Esophagus muscularis mucosa (tissue), 4 donors: ENCODE measurements around the gene AFAP1. TPM values are rescaled to one million over a fixed set of nuclear protein-coding genes. Genes with fewer than 3 reads are reported as not detected.

Experiments
- DNase-seq: peaks from one replicate; pipeline ENCODE4 v3.0.0-alpha.2; 2017; ENCODE audit errors: extremely low spot score
- H3K27ac ChIP-seq, 4 donors: fragments of 200-600 bp; sonication (generic); replicated peaks in 1 of 4; 1 replicate in 3 of 4; 2 replicates in 1 of 4; pipeline ENCODE4 v1.5.1; 2016 to 2019; ENCODE audit warnings: mild to moderate bottlenecking in 1 of 4
- H3K27me3 ChIP-seq, 4 donors: fragments of 200-600 bp; sonication (generic); one replicate each; pipeline versions ENCODE4 v1.5.1 to v1.6.0; 2016 to 2019
- H3K36me3 ChIP-seq, 4 donors: fragments of 200-600 bp; sonication (generic); one replicate each; pipeline ENCODE4 v1.5.1; 2016 to 2019
- H3K4me1 ChIP-seq, 4 donors: fragments of 200-600 bp; sonication (generic); one replicate each; pipeline ENCODE4 v1.5.1; 2016 to 2019
- H3K4me3 ChIP-seq, 4 donors: fragments of 200-600 bp; sonication (generic); 1 replicate in 2 of 4; 2 replicates in 2 of 4; pipeline ENCODE4 v1.5.1; 2016 to 2019; ENCODE audit warnings: mild to moderate bottlenecking in 4 of 4, moderate library complexity in 1 of 4
- H3K9me3 ChIP-seq, 4 donors: fragments of 200-600 bp; sonication (generic); 1 replicate in 3 of 4; 2 replicates in 1 of 4; pipeline ENCODE4 v1.5.1; 2016 to 2019
- CTCF ChIP-seq, 3 experiments: fragments of 200-600 bp in 2 of 3; fragments of 450-650 bp in 1 of 3; sonication (generic) in 2 of 3; IDR thresholded peaks; one replicate each; pipeline ENCODE4 v1.5.1; 2017 to 2019; ENCODE audit warnings: antibody characterized with exemption in 3 of 3, mild to moderate bottlenecking in 2 of 3, moderate library complexity in 1 of 3
- EP300 ChIP-seq: sonication (generic); formaldehyde crosslinking; IDR thresholded peaks from one replicate; pipeline ENCODE4 v1.6.1; 2017; ENCODE audit warnings: antibody characterized with exemption
- POLR2A ChIP-seq: fragments of 450-650 bp; IDR thresholded peaks from one replicate; pipeline ENCODE4 v1.6.1; 2017; ENCODE audit warnings: antibody characterized with exemption, moderate library complexity, mild to moderate bottlenecking, low read depth
- POLR2AphosphoS5 ChIP-seq, 2 donors: sonication (generic); formaldehyde crosslinking; IDR thresholded peaks; one replicate each; pipeline ENCODE4 v1.6.1; 2017; ENCODE audit warnings: antibody characterized with exemption in 2 of 2
- WGBS: methylation state at CpG from one replicate; pipeline ENCODE4 v1.1.5; 2018; 5-methylcytosine and 5-hydroxymethylcytosine counted together
- intact Hi-C: fragments of 100-400 bp; cut with DNase I; formaldehyde crosslinking; loops from one replicate; pipeline ENCODE4 v1.15.1; 2023
- total RNA-seq, 4 donors: library from RNA; depleted of rRNA; stranded (reverse); fragments of >200 nt; gene quantifications; one replicate each; pipeline versions ENCODE4 v1.1.0 to v1.2.1, GENCODE V29; 2016

AFAP1 gene
- total RNA-seq, 4 donors from 2014 or later: 37.8 to 71.3 (median 50.9) TPM

- TF ChIP-seq POLR2AphosphoS5 (IDR thresholded peaks at IDR 0.05) (no peak), EP300 (no peak), CTCF (IDR thresholded peaks at IDR 0.05) (no peak), POLR2A (no peak)
- Histone ChIP-seq H3K4me3 (no peak overlapping the region), H3K4me1 (peaks cover 13 to 20% (median 15%) of the 10 kb centered on the region in 4 donors), H3K9me3 (no peaks in the 10 kb centered on the region), H3K27ac (no peak overlapping the region), H3K27me3 (no peaks in the 10 kb centered on the region), H3K36me3 (no peaks in the 10 kb centered on the region)
- intact Hi-C loops: no loop called here
- no peak for DNase-seq
- WGBS: 82% methylated on average over 4 of the region's 4 CpGs
Measured at GRCh38 chr4:7979652-7979968, 39.9 kb upstream of the AFAP1 start.

GRCh38 chr4:7978907-7979651 lies 39.4 kb upstream of the AFAP1 start:
- TF ChIP-seq POLR2A (no peak), CTCF (IDR thresholded peaks at IDR 0.05) (no peak), POLR2AphosphoS5 (IDR thresholded peaks at IDR 0.05) (no peak), EP300 (no peak)
- Histone ChIP-seq H3K4me1 (peaks cover 13 to 21% (median 16%) of the 10 kb centered on the region in 4 donors), H3K27ac (peak overlapping the region in 2 of 4 donors; percentile 12 to 43), H3K27me3 (no peaks in the 10 kb centered on the region), H3K36me3 (no peaks in the 10 kb centered on the region), H3K4me3 (no peak overlapping the region), H3K9me3 (no peaks in the 10 kb centered on the region)
- DNase-seq: no peak
- WGBS: 78% methylated on average over 9 of the region's 17 CpGs
- intact Hi-C loops: no loop called here

- Histone ChIP-seq H3K9me3 (no peaks in the 10 kb centered on the region), H3K36me3 (no peaks in the 10 kb centered on the region), H3K4me1 (peaks cover 13 to 27% (median 22%) of the 10 kb centered on the region in 4 donors), H3K4me3 (no peak overlapping the region), H3K27me3 (no peaks in the 10 kb centered on the region), H3K27ac (peak overlapping the region in 3 of 4 donors; percentile 12 to 43 (median 13))
- 45% methylated on average over 3 of the region's 5 CpGs for WGBS
- no peak for TF ChIP-seq CTCF (IDR thresholded peaks at IDR 0.05)
- TF ChIP-seq EP300: no peak
- TF ChIP-seq POLR2AphosphoS5 (IDR thresholded peaks at IDR 0.05): no peak
- intact Hi-C loops: no loop called here
- no peak for DNase-seq
Measured at GRCh38 chr4:7978489-7978888, 38.8 kb upstream of the AFAP1 start.

GRCh38 chr4:7976634-7977033 lies 37.0 kb upstream of the AFAP1 start:
- H3K27ac ChIP-seq: no peak overlapping the region
- H3K4me1 ChIP-seq: peaks cover 13 to 42% (median 36%) of the 10 kb centered on the region in 4 donors
- H3K4me3 ChIP-seq: no peak overlapping the region
- no peaks in the 10 kb centered on the region for H3K36me3 ChIP-seq
- TF ChIP-seq CTCF (IDR thresholded peaks at IDR 0.05): no peak
- TF ChIP-seq POLR2A: no peak
- TF ChIP-seq POLR2AphosphoS5 (IDR thresholded peaks at IDR 0.05): no peak
- TF ChIP-seq EP300: no peak
- intact Hi-C loops: no loop called here
- H3K9me3 ChIP-seq: no peaks in the 10 kb centered on the region
- WGBS: 90% methylated on average over 5 of the region's 5 CpGs
- no peak for DNase-seq
- no peaks in the 10 kb centered on the region for H3K27me3 ChIP-seq

GRCh38 chr4:7976025-7976424 lies 36.4 kb upstream of the AFAP1 start:
- peaks cover 15 to 49% (median 40%) of the 10 kb centered on the region in 4 donors for H3K4me1 ChIP-seq
- H3K4me3 ChIP-seq: no peak overlapping the region
- no peak overlapping the region for H3K27ac ChIP-seq
- WGBS: 96% methylated on average over 7 of the region's 7 CpGs
- intact Hi-C loops: no loop called here
- no peak for DNase-seq
- H3K36me3 ChIP-seq: no peaks in the 10 kb centered on the region
- no peaks in the 10 kb centered on the region for H3K9me3 ChIP-seq
- no peak for TF ChIP-seq EP300
- TF ChIP-seq CTCF (IDR thresholded peaks at IDR 0.05): no peak
- no peak for TF ChIP-seq POLR2AphosphoS5 (IDR thresholded peaks at IDR 0.05)
- no peak for TF ChIP-seq POLR2A
- H3K27me3 ChIP-seq: no peaks in the 10 kb centered on the region
